MM.1S (cell line): ENCODE measurements around the gene RGS19.

Experiments
- DNase-seq: peaks from one replicate; pipeline ENCODE4 v3.0.0-alpha.2; 2015
- H2AFZ ChIP-seq: fragments of 300-600 bp; sonication (generic); 2 replicates; pipeline ENCODE4 v1.6.0; 2016; ENCODE audit warnings: antibody characterized with exemption, low read length
- H3F3A ChIP-seq: fragments of 300-600 bp; sonication (generic); 2 replicates; pipeline ENCODE4 v1.6.1; 2016; ENCODE audit warnings: mild to moderate bottlenecking, antibody characterized with exemption, low read length, moderate library complexity, mixed read lengths; ENCODE audit not compliant: insufficient read depth
- H3K27ac ChIP-seq: fragments of 300-600 bp; sonication (generic); 2 replicates; pipeline ENCODE4 v1.5.1; 2016; ENCODE audit warnings: mild to moderate bottlenecking, low read length
- H3K27me3 ChIP-seq: fragments of 300-600 bp; sonication (generic); replicated peaks from 2 replicates; pipeline ENCODE4 v1.6.0; 2016; ENCODE audit warnings: low read length; ENCODE audit not compliant: insufficient read depth
- H3K36me3 ChIP-seq: fragments of 300-600 bp; sonication (generic); replicated peaks from 2 replicates; pipeline ENCODE4 v1.6.1; 2016; ENCODE audit warnings: mild to moderate bottlenecking, low read length, mixed read lengths; ENCODE audit not compliant: insufficient read depth
- H3K4me1 ChIP-seq: fragments of 300-600 bp; sonication (generic); 2 replicates; pipeline ENCODE4 v1.6.1; 2016; ENCODE audit warnings: low read length, mixed read lengths
- H3K4me2 ChIP-seq: fragments of 300-600 bp; sonication (generic); 2 replicates; pipeline ENCODE4 v1.6.0; 2016; ENCODE audit warnings: low read depth, low read length
- H3K4me3 ChIP-seq: fragments of 300-600 bp; sonication (generic); 2 replicates; pipeline ENCODE4 v1.5.1; 2016; ENCODE audit warnings: low read length, mixed read lengths
- H3K79me2 ChIP-seq: fragments of 300-600 bp; sonication (generic); 2 replicates; pipeline ENCODE4 v1.6.1; 2016; ENCODE audit warnings: mixed run types, low read length, mixed read lengths
- H3K9ac ChIP-seq: fragments of 300-600 bp; sonication (generic); 2 replicates; pipeline ENCODE4 v1.6.1; 2016; ENCODE audit warnings: low read length, mixed read lengths
- H3K9me2 ChIP-seq: fragments of 300-600 bp; sonication (generic); replicated peaks from 2 replicates; pipeline ENCODE4 v1.6.1; 2016; ENCODE audit warnings: mild to moderate bottlenecking, low read length, mixed read lengths; ENCODE audit not compliant: insufficient read depth
- H3K9me3 ChIP-seq: fragments of 300-600 bp; sonication (generic); replicated peaks from 2 replicates; pipeline ENCODE4 v1.6.1; 2016; ENCODE audit warnings: mild to moderate bottlenecking, low read length, mixed read lengths; ENCODE audit not compliant: insufficient read depth
- H4K20me1 ChIP-seq: fragments of 300-600 bp; sonication (generic); 2 replicates; pipeline ENCODE4 v1.6.1; 2016; ENCODE audit warnings: mild to moderate bottlenecking, low read length, moderate library complexity, mixed read lengths; ENCODE audit not compliant: insufficient read depth
- CTCF ChIP-seq: fragments of 300-600 bp; sonication (generic); IDR thresholded peaks from 2 replicates; pipeline ENCODE4 v1.5.1; 2016; ENCODE audit warnings: antibody characterized with exemption, low read length, mixed read lengths
- EZH2 ChIP-seq: fragments of 300-600 bp; sonication (generic); optimal IDR thresholded peaks from 2 replicates; pipeline ENCODE3; 2017; ENCODE audit warnings: low read depth, mild to moderate bottlenecking, antibody characterized with exemption, low read length, mixed read lengths
- EZH2phosphoT487 ChIP-seq: fragments of 300-600 bp; sonication (generic); IDR thresholded peaks from 2 replicates; pipeline ENCODE4 v1.6.1; 2018; ENCODE audit warnings: antibody characterized with exemption, low read length

The RGS19 gene

GRCh38 chr20:64077876-64078551 lies 1.3 kb downstream of the RGS19 start:
- Histone ChIP-seq H3K4me2 (peak overlapping the region; percentile 98), H3K36me3 (no peaks in the 10 kb centered on the region), H3K27ac (peak overlapping the region; percentile 25; the same call in 1 of the 2 replicates), H3F3A (peaks cover 26% of the 10 kb centered on the region), H3K4me3 (peak overlapping the region; percentile 94), H3K79me2 (no peaks in the 10 kb centered on the region), H4K20me1 (no peaks in the 10 kb centered on the region), H3K9ac (peak overlapping the region; percentile 76; the same call in 1 of the 2 replicates), H3K4me1 (peaks cover 14% of the 10 kb centered on the region), H3K9me3 (no peaks in the 10 kb centered on the region), H3K27me3 (peaks cover 25% of the 10 kb centered on the region), H2AFZ (no peak overlapping the region), H3K9me2 (no peaks in the 10 kb centered on the region)
- no peak for TF ChIP-seq EZH2
- TF ChIP-seq CTCF: no peak
- TF ChIP-seq EZH2phosphoT487: no peak
- peak; percentile 46 for DNase-seq

GRCh38 chr20:64077541-64077875 lies 1.8 kb downstream of the RGS19 start:
- no peak for TF ChIP-seq CTCF
- TF ChIP-seq EZH2: no peak
- no peak for TF ChIP-seq EZH2phosphoT487
- Histone ChIP-seq H4K20me1 (no peaks in the 10 kb centered on the region), H3K27ac (no peak overlapping the region), H3K9me3 (no peaks in the 10 kb centered on the region), H3K9me2 (no peaks in the 10 kb centered on the region), H3K4me1 (peaks cover 13% of the 10 kb centered on the region), H3K27me3 (peaks cover 22% of the 10 kb centered on the region), H3F3A (peaks cover 26% of the 10 kb centered on the region), H3K4me3 (no peak overlapping the region), H3K9ac (no peak overlapping the region), H3K36me3 (no peaks in the 10 kb centered on the region), H3K79me2 (no peaks in the 10 kb centered on the region), H2AFZ (no peak overlapping the region), H3K4me2 (peak overlapping the region; percentile 98; the same call in 1 of the 2 replicates)
- DNase-seq: no peak

- TF ChIP-seq CTCF (no peak), EZH2 (no peak), EZH2phosphoT487 (no peak)
- Histone ChIP-seq H2AFZ (no peak overlapping the region), H3K27me3 (peaks cover 18% of the 10 kb centered on the region), H3K4me2 (no peak overlapping the region), H3K9me2 (no peaks in the 10 kb centered on the region), H3K4me3 (no peak overlapping the region), H3K9ac (no peak overlapping the region), H3K79me2 (no peaks in the 10 kb centered on the region), H3K27ac (no peak overlapping the region), H3K9me3 (no peaks in the 10 kb centered on the region), H3K36me3 (no peaks in the 10 kb centered on the region), H4K20me1 (no peaks in the 10 kb centered on the region), H3K4me1 (peaks cover 13% of the 10 kb centered on the region), H3F3A (peaks cover 26% of the 10 kb centered on the region)
- DNase-seq: no peak
Measured at GRCh38 chr20:64077094-64077493, 2.2 kb downstream of the RGS19 start.
